Measurements from ENCODE around the gene CEND1.

CEND1 gene

DNA sequence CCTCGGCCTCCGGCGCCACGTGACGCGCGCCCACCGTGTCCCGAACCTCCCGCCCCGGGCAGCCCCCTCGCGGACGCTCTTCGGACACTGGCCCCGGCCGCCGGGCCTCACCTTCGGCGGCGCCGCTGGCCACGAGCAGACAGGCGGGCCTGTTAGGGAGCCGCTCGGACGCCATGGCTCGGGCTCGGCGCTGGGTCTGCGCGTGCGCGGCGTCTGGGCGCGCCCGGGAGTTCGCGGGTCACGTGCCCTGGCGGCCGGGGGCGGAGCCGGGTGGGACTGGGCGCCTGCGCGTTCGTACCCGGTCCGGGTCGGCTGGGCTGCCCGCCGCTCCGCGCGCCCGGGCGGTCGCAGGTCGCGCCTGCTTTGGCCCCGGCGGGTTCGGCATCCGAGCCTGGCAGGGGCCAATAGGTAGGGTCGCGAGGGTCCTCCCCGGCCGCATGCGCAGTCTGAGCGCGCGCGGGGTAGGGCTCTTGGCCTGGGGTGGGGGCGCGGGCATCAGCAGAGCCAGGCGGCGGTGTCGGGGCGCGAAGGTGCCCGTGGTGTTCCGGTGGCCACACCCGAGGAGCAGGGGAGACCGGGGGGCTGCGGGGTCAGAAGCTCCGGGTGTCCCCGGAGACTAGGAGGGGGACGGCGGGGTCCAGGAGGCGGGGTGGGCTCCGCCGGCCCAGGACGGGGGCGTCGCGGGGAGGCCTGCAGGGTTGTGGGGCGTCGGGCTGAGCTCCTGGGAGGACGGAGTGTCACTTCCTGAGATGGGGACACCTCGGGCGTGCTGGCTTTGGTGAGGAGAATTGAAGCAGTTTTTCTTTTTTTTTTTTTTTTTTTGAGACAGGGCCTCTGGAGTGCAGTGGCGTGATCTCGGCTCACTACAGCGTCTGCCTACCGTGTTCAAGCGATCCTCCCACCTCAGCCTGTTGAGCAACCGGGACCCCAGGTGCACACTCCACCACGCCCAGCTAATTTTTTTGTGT lies 12.3 kb downstream of the CEND1 start, which contains the start of gene GATD1:
GATD1 (minus strand) TSS at position 200 of the 968 bp plus-strand sequence; CDS start at position 175, 25 bp downstream.
- peak; percentile 93 for DNase-seq (ENCODE audit: low spot score)

DNA sequence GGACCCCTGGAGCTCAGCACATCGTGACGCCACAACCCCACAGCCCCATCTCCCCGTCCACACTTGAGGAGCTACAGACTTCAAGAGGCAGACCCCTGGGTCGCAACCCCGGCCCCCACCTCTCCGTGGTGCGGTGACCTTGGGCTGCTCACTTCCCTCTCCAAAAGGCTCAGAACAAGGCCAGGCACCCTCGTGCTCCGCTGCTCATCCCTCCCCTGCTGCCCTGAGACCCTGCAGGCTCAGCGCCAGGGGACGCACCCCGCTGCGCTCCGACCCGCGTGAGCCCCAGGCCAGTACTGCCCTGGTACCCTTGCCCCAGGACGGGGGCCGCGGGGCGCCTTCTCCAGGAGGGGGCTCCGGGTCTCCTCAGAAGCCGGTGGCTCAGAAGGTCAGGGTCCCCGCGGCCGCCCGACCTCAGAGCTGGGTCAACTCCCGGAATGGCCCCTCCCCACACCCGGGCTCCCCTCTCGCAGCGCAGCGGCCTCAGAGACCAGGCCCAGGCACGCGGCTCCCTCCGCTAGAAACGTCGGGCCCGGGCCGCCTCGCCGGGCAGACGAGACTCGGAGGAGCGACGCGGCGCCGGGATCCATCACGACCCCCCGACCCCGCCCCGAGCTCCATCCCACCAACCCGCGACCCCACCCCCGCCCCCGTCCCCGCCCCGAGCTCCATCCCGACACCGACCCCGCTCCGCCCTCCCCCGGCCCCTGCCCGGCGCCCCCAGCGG lies 13.2 kb downstream of the CEND1 start:
- DNase-seq (ENCODE audit: low spot score) = no peak

DNA sequence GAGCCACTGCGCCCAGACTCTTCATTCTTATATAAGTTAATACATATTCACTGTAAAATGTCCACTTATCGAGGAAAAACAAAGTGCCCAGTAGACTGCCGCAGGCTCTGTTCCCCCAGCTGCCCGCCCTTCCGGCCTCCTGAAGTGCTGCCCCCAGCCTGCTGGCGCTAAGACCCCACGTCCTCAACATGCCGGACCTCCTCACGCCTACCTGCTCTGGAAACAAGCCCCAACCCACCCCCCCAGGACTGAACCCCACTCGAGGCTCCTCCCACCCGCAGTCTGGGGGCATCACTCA lies 13.7 kb downstream of the CEND1 start:
- no peak for DNase-seq (ENCODE audit: low spot score)

DNA sequence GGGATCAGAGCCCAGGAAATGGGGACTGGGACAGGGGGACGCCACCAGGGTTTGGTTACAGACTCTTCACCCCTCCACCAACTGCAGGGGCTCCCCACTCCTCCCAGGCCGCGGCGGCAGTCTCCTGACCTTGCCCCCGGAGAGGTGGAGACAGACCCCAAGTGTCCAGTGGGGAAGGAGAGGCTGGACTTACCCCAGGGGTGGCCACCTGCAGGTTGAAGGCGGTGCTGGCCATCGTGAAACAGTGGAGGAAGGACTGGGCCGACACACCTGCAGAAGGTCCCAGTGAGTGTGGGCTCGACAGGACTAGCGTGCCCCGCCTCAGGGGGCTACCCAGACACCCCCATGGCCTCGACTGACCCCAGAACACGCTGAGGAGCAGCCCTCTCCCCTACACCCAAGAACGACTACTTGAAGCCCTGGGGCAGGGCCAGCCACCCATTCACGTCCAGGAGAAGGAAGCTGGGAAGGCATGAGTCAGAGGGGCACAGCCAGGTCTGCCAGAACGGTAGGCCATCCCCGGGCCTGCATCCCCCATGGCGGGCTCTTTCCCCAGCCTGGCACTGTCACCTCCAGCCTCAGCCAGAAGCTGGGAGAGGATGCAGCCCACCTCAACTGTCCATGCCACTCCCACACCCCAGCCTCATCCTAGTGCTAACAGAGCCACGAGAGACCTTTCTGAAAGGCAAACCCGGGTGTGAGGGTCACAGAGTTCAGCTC lies 14.9 kb downstream of the CEND1 start:
- no peak for DNase-seq (ENCODE audit: low spot score)

DNA sequence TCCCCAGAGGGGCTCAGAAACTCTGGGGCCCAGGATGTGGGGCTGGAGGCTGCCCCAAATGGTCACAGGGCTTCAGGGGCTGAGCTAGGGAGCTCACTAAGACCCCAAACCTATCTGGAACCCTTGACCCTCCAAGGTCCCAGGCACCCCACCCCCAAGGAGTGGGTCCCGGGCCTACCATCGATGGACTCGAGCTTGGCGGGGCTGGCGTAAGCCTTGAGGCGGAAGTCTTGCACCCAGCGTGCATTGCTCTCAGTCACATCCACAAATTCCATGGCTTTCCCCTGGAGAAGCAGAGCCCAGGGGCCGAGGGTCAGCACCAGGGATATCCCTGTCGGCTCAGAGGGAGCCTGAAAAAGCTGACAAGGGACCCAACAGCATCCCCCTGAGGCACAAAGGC lies 16.1 kb downstream of the CEND1 start:
- no peak for DNase-seq (ENCODE audit: low spot score)

DNA sequence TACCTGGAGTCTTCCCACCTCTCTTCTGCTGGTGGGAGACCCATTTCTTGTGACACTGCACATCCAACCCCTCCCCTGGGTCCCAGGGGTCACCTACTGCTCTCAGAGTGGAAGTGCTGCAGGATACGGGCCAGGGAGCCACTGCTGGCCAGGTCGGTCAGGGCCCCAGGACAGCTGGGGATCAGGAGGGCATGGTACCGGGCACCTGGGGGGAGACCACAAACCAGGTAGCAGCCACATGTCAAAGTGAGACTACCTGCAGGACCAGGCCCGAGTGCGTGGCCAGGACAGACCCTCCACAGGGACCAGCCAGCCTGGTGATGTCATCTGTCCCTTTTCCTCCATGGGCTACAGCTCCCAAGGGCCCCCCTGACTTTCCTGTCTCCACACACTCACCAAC lies 16.5 kb downstream of the CEND1 start:
- DNase-seq (ENCODE audit: low spot score) = no peak

DNA sequence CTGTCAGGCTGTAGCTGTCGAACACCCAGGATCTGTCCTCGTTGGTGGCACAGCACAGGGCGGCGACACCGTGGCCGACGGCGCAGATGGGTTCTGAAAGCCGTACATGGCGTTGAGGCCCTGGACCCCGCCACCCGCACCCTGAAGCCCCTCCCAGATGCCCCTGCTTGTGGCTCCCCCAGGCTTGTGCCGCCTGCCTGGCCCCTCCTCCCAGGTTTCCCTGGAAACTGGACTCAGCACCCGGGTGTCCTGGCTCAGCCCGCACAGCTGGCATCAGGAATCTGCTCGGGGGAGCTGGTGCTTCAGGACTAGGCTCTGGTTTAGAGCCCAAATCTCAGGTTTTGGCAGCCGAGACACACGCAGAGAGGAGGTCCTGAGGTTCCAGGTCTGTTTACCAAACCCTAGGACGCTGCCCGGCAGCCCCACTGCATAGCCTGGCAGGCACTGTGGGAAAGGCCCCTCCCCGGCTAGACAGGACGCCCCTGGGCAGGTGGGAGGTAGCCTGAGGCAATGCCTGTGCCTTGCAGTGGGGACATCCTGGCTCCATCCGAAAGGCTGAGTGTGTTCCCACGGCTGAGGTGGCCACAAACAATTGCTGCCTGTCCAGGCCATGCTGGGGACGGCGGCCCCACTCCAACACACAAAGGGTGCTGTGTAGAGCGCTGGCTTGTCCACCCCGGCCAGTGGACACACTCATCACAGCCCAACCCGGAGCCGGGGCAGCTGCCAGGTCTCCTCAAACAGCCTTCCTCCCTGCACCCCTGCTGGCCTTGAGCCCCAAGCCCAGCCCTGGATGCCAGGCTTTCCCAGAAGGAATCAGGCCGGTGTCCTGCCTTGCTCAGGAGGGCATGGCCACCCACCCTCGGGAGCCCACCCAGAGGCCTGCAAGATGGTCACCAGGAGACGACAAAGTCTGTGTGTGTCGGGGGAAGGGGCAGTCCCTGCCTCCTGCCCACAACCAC lies 17.2 kb downstream of the CEND1 start:
- no peak for DNase-seq (ENCODE audit: low spot score)

DNA sequence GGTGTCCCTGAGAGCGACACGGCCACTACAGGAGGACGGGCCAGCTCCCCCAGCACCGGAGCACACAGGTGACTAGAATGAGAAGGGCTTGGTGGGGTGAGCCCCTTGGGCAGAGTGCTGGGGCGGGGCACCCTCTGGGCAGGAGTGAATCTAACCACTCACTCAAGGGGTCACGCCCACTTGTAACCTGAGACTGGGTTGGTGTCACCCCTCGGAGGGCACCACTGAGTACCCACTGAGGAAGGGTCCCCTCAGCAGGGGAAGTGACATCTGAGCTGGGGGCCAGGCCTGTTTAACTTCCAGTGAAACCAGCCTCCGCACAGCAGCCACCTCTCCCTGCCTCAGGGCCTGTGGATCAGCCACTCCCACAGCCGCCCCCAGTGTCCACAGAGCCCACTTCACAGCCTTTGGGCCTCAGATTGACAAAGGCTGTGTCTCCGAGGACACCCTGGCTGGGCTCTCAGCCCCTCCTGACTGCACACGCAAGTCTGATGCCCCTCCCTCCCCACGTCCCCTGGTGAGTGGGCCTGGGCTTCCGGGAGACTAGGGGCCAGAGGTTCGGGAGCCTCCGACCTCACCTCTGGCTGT lies 18.2 kb downstream of the CEND1 start:
- no peak for DNase-seq (ENCODE audit: low spot score)

DNA sequence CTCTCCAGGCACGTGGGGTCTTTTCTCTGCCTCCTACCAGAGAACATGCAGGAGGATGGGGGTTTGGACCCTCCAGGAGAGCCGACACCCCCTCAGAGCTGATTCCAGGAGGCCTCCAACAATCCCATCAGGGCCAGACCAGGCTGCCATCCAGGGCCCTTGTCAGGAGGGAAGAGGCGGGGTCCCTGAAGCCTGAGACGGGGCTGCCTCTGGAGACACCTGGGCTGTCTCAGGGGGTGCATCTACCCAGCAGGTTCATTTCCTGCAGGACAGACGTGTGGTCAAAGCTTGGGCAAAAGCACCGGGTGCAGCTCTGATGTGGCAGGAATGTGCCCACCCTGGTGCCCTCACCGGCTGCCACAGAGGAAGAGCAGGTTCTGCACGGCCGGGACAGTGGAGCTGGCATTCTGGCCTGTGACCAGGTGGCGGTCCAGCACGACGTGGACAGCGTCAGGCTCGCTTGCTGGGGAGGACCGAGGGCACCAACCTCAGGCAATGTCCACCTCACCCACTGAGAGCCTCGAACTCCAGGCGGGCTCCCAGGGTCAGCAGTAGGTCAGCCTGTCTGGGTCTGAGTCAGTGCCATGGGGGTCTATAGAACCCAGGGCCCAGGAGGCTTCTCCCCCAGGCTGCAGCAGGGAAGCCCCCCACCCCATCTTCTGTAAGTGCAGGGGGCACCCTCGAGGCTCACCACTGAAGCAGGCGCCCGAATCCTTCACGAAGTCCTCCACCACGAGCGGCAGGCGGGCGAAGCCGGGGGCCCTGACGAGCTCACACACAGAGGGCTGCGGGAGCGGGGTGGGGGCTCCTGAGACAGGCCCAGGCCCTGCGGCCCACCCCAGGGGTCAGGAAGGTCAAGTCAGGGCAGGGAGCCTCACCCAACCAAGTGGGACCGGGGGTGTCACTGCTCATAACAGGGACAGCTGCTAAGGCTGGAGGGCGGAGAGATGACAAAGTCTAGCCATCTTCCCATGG lies 19.0 kb downstream of the CEND1 start:
- DNase-seq (ENCODE audit: low spot score) = no peak

DNA sequence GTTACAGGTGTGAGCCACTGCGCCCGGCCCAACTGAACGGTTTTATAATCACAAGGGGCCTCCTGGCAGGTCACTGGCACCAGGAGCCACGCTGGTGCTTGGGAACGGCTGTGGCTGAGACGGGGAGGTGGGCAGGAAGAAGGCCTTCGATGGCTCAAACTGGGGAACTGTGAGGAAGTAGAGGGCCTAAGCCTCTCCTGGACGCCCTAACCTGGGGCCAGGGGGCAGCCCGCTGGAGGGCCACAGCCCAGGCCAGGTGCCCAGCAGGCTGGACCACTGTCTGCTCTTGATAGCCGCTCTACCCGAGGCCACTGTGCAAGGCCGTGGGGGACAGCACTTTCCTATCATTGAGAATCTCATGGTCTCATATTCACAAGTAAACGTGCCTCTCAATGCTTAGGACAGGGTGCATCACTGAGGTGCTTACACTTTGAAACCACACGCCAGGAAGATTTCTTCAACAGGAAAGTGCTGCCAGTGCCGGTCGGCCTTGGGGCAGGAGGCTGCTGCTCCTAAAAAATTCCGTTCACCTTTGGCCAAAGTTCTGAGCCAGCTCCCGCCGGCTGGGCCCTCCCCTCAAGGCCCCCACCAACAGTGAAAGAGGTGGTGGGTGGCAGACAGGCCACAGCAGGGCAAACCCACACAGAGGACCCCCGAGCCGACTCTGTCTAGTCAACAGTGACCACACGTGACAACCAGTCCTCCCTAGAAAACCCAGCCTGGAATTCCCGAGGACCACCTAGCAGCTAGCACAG lies 19.8 kb downstream of the CEND1 start:
- DNase-seq (ENCODE audit: low spot score) = no peak

DNA sequence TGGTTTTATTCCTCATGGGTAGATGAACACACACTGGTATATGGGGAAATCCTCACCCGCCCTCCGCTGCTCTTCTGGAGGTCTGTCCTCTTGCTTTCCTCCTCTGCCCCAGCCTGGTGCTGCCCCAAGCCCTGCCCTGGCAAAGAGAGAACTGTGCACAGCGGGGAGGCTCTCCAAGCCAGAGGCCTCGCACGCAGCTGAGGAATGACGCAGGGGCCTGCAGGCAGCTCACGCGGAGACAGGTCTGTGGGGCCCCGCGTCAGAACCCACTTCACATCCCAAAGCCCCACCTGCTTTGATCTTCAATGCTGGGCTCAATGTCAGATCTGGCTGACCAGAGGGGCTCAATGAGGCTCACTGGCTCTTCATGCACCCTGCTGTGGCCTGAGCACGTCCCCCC lies 22.7 kb downstream of the CEND1 start:
- no peak for DNase-seq (ENCODE audit: low spot score)

DNA sequence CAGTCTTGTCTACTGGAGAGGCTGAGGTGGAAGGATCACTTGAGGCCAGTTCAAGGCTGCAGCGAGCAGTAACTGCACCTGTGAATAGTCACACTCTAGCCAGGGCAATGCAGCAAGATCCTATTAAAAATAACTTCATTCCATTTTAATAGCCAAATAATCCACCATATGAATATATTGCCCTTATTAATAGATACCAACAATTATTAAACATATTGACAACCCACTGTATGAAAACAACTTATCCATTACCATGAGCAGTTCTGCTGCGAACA lies 23.0 kb downstream of the CEND1 start:
- DNase-seq (ENCODE audit: low spot score) = no peak

DNA sequence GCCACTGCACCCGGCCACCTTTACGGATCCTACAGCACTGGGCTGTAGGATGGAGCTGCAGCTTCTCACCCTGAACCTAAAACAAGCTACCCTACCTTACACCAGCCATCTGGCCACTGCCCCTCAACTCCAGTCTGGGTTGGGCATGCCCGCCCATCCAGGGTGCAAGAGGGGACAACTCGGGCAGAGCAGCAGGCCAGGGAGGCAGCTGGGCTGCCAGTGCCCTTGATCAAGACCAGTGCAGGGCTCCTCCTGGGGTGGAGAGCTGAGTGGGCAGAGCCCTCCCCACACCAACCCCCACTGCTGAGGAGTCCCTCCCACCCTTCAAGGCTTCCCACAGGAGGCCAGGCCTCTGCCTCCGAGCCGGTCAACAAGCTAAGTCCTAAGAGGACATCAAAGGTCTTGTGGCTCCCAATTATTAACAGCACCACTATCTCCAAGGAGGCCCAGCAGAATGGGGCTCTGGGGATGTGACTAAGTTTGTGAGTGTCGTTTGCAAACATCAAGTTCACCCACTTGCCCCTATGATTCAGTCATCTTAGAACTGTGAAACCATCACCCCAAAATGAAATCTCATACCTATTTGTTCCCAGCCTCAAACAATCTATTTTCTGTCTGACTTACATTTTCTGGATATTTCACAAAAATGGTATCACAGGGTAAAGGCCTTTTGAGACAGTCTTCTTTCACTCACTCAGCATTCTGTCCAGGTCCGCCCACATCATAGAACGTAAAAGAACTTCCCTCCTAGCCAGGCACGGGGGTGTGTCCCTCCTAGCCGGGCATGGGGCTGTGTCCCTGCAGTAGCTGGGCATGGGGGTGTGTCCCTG lies 23.6 kb downstream of the CEND1 start:
- DNase-seq (ENCODE audit: low spot score) = no peak

DNA sequence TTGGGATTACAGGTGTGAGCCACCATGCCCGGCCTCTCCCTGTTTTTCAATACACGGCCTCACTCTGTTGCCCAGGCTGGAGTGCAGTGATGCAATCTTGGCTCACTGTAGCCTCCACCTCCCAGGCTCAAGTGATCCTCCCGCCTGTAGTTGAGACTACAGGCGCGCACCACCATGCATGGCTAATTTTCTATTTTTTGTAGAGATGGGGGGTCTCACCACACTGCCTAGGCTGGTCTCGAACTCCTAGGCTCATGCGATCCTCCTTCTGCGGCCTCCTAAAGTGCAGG lies 24.1 kb downstream of the CEND1 start:
- no peak for DNase-seq (ENCODE audit: low spot score)

DNA sequence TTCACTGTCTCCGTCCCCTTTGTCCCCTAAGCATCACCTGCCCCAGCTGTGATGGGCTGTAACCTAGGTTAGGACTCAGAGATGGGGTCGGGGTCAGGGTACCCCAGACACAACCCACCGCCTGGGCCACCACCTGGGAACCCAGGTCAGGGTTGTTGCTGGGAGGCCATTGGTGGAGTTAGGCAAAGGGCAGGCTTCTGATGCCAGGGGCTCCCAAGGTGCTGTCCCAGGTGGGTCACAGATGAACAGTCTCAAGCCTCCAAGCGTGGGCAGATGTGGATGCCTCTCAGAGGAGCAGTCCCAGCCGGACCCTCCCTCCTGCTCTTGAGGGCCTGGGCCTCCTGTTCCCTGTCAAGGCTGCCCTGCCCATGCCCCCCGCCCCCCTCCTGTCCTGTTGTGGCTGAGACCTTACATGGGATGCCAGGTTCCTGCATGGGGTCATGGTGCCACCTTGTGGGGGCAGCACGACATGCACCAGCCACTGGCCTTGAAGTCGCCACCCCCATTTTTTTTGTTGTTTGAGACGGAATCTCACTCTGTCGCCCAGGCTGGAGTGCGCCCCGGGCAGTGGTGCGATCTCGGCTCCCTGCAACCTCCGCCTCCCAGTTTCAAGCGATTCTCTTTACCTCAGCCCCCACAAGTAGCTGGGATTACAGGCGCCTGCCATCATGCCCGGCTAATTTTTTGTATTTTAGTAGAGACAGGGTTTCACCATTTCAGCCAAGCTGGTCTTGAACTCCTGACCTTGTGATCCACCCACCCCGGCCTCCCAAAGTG lies 24.7 kb downstream of the CEND1 start:
- peak; percentile 70 for DNase-seq (ENCODE audit: low spot score)

DNA sequence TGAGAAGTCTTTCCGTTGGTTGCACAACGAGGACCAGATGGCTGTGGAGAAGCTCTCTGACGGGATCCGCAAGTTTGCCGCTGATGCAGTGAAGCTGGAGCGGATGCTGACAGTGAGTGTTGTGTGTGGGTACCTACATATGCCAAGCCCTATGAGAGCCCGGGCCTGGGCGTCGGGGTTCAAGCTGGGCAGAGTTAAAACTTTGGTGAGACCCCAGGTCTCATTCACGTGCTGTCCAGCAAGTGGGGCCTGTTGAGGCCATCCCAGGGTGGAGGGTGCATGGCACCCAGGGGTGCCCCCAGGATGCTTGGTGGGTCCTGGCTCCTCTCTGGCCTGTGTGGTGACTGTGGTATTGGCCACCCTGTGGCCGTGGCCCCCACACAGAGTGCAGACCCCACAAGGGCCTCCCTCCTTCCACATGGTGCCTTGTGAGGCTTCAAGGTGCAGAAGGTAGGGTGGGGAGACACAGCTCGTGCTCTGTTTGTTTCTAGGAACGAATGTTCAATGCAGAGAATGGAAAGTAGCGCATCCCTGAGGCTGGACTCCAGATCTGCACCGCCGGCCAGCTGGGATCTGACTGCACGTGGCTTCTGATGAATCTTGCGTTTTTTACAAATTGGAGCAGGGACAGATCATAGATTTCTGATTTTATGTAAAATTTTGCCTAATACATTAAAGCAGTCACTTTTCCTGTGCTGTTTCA lies 25.4 kb downstream of the CEND1 start:
- no peak for DNase-seq (ENCODE audit: low spot score)

Data from CD4-positive, alpha-beta T cell treated with Interleukin-2 at 100 ng/mL for 4 hours (primary cell).